ENCODE results near the gene PTPN18. TPM values are rescaled to one million over a fixed set of nuclear protein-coding genes. Genes with fewer than 3 reads are reported as not detected.

PTPN18 gene
- total RNA-seq, 1 experiment from 2014 or later = 229 TPM

DNA sequence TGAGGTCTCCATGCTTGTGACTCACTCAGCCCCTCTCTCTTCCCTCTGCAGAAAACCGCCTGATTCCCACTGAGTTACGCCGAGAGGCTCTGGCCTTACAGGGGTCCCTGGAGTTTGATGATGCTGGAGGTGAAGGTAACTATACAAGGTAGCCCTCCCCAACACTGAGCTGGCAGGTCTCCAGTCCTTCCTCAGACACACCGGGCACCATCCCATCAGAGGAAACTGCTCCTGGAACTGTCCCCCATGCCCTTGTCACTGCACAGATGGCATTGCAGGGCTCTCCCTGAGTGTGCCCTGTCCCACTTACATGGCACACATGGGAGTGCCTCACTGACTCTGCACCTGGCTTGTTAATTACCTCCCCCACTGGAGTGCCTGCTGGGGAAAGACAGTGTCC is 11.3 kb upstream of the PTPN18 start:
- H3K9ac ChIP-seq (ENCODE audit: low read length) = peak overlapping the region; percentile 97
- peak overlapping the region; percentile 95 for H3K4me3 ChIP-seq (ENCODE audit: low read length)
- H3K4me1 ChIP-seq (ENCODE audit: low read length) = peaks cover 69% of the 10 kb centered on the region
- H3K9me3 ChIP-seq (ENCODE audit: low read length) = no peaks in the 10 kb centered on the region
- no peaks in the 10 kb centered on the region for H4K20me1 ChIP-seq (ENCODE audit: insufficient read depth, low read depth, low read length)
- H3K36me3 ChIP-seq (ENCODE audit: insufficient read depth, low read length) = peaks cover 49% of the 10 kb centered on the region
- H3K4me2 ChIP-seq (ENCODE audit: low read depth, low read length, poor library complexity, severe bottlenecking) = peak overlapping the region; percentile 73
- no peak for DNase-seq
- H3K27me3 ChIP-seq (ENCODE audit: low read length) = no peaks in the 10 kb centered on the region
- peak overlapping the region; percentile 96 for H3K27ac ChIP-seq (ENCODE audit: low read length)
- no peak overlapping the region for H2AFZ ChIP-seq (ENCODE audit: low read length)
- no peaks in the 10 kb centered on the region for H3K9me2 ChIP-seq (replicated peaks; ENCODE audit: insufficient read depth, low read length)
- H3K79me2 ChIP-seq (ENCODE audit: low read length) = peaks cover 51% of the 10 kb centered on the region

- peaks cover 49% of the 10 kb centered on the region for H3K36me3 ChIP-seq (ENCODE audit: insufficient read depth, low read length)
- H3K9ac ChIP-seq (ENCODE audit: low read length) = peak overlapping the region; percentile 97
- no peak for DNase-seq
- H3K27ac ChIP-seq (ENCODE audit: low read length) = peak overlapping the region; percentile 96
- peaks cover 70% of the 10 kb centered on the region for H3K4me1 ChIP-seq (ENCODE audit: low read length)
- no peaks in the 10 kb centered on the region for H3K9me3 ChIP-seq (ENCODE audit: low read length)
- no peaks in the 10 kb centered on the region for H4K20me1 ChIP-seq (ENCODE audit: insufficient read depth, low read depth, low read length)
- no peak overlapping the region for H2AFZ ChIP-seq (ENCODE audit: low read length)
- H3K79me2 ChIP-seq (ENCODE audit: low read length) = peaks cover 51% of the 10 kb centered on the region
- no peaks in the 10 kb centered on the region for H3K9me2 ChIP-seq (replicated peaks; ENCODE audit: insufficient read depth, low read length)
- H3K4me2 ChIP-seq (ENCODE audit: low read depth, low read length, poor library complexity, severe bottlenecking) = peak overlapping the region; percentile 73
- no peaks in the 10 kb centered on the region for H3K27me3 ChIP-seq (ENCODE audit: low read length)
- H3K4me3 ChIP-seq (ENCODE audit: low read length) = peak overlapping the region; percentile 95
Measured at GRCh38 chr2:130345091-130345490, 10.8 kb upstream of the PTPN18 start.

- H2AFZ ChIP-seq (ENCODE audit: low read length) = no peak overlapping the region
- no peaks in the 10 kb centered on the region for H3K9me2 ChIP-seq (replicated peaks; ENCODE audit: insufficient read depth, low read length)
- peak overlapping the region; percentile 97 for H3K9ac ChIP-seq (ENCODE audit: low read length)
- H3K4me3 ChIP-seq (ENCODE audit: low read length) = peak overlapping the region; percentile 95
- H3K27me3 ChIP-seq (ENCODE audit: low read length) = no peaks in the 10 kb centered on the region
- DNase-seq = no peak
- H3K79me2 ChIP-seq (ENCODE audit: low read length) = peaks cover 51% of the 10 kb centered on the region
- peak overlapping the region; percentile 96 for H3K27ac ChIP-seq (ENCODE audit: low read length)
- H4K20me1 ChIP-seq (ENCODE audit: insufficient read depth, low read depth, low read length) = no peaks in the 10 kb centered on the region
- peaks cover 69% of the 10 kb centered on the region for H3K4me1 ChIP-seq (ENCODE audit: low read length)
- peak overlapping the region; percentile 73 for H3K4me2 ChIP-seq (ENCODE audit: low read depth, low read length, poor library complexity, severe bottlenecking)
- H3K9me3 ChIP-seq (ENCODE audit: low read length) = no peaks in the 10 kb centered on the region
- H3K36me3 ChIP-seq (ENCODE audit: insufficient read depth, low read length) = peaks cover 49% of the 10 kb centered on the region
Measured at GRCh38 chr2:130345611-130346010, 10.2 kb upstream of the PTPN18 start.

DNA sequence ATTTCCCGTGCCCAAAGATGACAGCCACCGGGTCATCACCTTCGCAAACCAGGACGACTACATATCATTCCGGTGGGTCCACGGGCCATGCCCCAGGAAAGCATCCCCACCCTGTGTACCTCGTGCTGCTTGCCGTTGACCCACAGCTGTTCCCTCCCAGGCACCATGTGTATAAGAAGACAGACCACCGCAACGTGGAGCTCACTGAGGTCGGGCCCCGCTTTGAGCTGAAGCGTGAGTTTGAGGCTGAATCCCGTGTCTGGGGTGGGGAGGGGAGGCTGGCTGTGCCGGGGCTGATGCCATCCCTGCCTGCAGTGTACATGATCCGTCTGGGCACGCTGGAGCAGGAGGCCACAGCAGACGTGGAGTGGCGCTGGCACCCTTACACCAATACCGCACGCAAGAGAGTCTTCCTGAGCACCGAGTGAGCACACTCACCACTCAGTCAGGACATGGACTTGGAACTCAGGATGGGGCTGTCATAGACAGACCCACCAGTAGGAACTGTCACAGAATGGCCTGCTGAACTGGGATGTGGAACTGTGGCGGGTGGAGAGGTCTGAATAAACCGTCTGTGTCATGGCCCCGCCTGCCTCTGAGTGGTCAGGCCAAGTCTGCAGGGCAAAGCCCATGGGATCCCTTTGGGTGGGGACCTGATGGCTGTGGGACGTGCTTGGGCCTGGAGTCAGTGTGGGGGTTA is 9.7 kb upstream of the PTPN18 start:
- peak overlapping the region; percentile 73 for H3K4me2 ChIP-seq (ENCODE audit: low read depth, low read length, poor library complexity, severe bottlenecking)
- no peaks in the 10 kb centered on the region for H3K9me2 ChIP-seq (replicated peaks; ENCODE audit: insufficient read depth, low read length)
- no peaks in the 10 kb centered on the region for H3K27me3 ChIP-seq (ENCODE audit: low read length)
- no peaks in the 10 kb centered on the region for H4K20me1 ChIP-seq (ENCODE audit: insufficient read depth, low read depth, low read length)
- no peak for DNase-seq
- peaks cover 46% of the 10 kb centered on the region for H3K79me2 ChIP-seq (ENCODE audit: low read length)
- H3K36me3 ChIP-seq (ENCODE audit: insufficient read depth, low read length) = peaks cover 49% of the 10 kb centered on the region
- peak overlapping the region; percentile 97 for H3K9ac ChIP-seq (ENCODE audit: low read length)
- H3K27ac ChIP-seq (ENCODE audit: low read length) = peak overlapping the region; percentile 96
- H3K4me1 ChIP-seq (ENCODE audit: low read length) = peaks cover 69% of the 10 kb centered on the region
- H2AFZ ChIP-seq (ENCODE audit: low read length) = no peak overlapping the region
- peak overlapping the region; percentile 95 for H3K4me3 ChIP-seq (ENCODE audit: low read length)
- no peaks in the 10 kb centered on the region for H3K9me3 ChIP-seq (ENCODE audit: low read length)

GRCh38 chr2:130346741-130347066 is 9.2 kb upstream of the PTPN18 start:
- H3K4me3 ChIP-seq (ENCODE audit: low read length) = peak overlapping the region; percentile 95
- no peak overlapping the region for H2AFZ ChIP-seq (ENCODE audit: low read length)
- H3K9me3 ChIP-seq (ENCODE audit: low read length) = no peaks in the 10 kb centered on the region
- DNase-seq = no peak
- H3K36me3 ChIP-seq (ENCODE audit: insufficient read depth, low read length) = peaks cover 49% of the 10 kb centered on the region
- H3K27me3 ChIP-seq (ENCODE audit: low read length) = no peaks in the 10 kb centered on the region
- H3K9ac ChIP-seq (ENCODE audit: low read length) = peak overlapping the region; percentile 97
- H4K20me1 ChIP-seq (ENCODE audit: insufficient read depth, low read depth, low read length) = no peaks in the 10 kb centered on the region
- H3K4me2 ChIP-seq (ENCODE audit: low read depth, low read length, poor library complexity, severe bottlenecking) = peak overlapping the region; percentile 73
- peak overlapping the region; percentile 96 for H3K27ac ChIP-seq (ENCODE audit: low read length)
- peaks cover 43% of the 10 kb centered on the region for H3K79me2 ChIP-seq (ENCODE audit: low read length)
- peaks cover 71% of the 10 kb centered on the region for H3K4me1 ChIP-seq (ENCODE audit: low read length)
- H3K9me2 ChIP-seq (replicated peaks; ENCODE audit: insufficient read depth, low read length) = no peaks in the 10 kb centered on the region

- H3K9me2 ChIP-seq (replicated peaks; ENCODE audit: insufficient read depth, low read length) = no peaks in the 10 kb centered on the region
- no peak overlapping the region for H2AFZ ChIP-seq (ENCODE audit: low read length)
- H3K79me2 ChIP-seq (ENCODE audit: low read length) = peaks cover 43% of the 10 kb centered on the region
- peak overlapping the region; percentile 97 for H3K9ac ChIP-seq (ENCODE audit: low read length)
- H3K4me2 ChIP-seq (ENCODE audit: low read depth, low read length, poor library complexity, severe bottlenecking) = peak overlapping the region; percentile 73
- peak overlapping the region; percentile 95 for H3K4me3 ChIP-seq (ENCODE audit: low read length)
- no peaks in the 10 kb centered on the region for H3K9me3 ChIP-seq (ENCODE audit: low read length)
- DNase-seq = peak; percentile 79
- peaks cover 78% of the 10 kb centered on the region for H3K4me1 ChIP-seq (ENCODE audit: low read length)
- peak overlapping the region; percentile 96 for H3K27ac ChIP-seq (ENCODE audit: low read length)
- no peaks in the 10 kb centered on the region for H3K27me3 ChIP-seq (ENCODE audit: low read length)
- H4K20me1 ChIP-seq (ENCODE audit: insufficient read depth, low read depth, low read length) = no peaks in the 10 kb centered on the region
- peaks cover 49% of the 10 kb centered on the region for H3K36me3 ChIP-seq (ENCODE audit: insufficient read depth, low read length)
Measured at GRCh38 chr2:130347220-130347925, 8.5 kb upstream of the PTPN18 start.

DNA sequence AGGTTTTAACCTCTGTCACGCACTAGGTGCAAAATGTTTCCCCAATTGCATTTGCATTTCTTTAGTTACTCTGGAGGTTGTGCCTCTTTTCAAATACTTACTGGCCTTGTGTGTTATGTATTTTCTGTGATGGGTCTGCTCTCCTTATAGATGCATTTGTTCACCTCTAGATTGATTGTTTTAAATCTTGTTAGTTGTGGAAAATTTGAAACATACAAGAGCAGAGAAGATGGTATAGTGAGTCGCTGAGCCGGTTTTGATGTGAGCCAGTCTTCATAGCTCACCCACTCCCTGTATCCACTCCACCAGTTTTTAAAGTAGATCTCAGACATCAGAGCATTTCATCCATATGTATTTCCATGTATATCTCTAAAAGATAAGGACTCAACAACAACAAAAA is 6.7 kb upstream of the PTPN18 start:
- H3K9me3 ChIP-seq (ENCODE audit: low read length) = no peaks in the 10 kb centered on the region
- H4K20me1 ChIP-seq (ENCODE audit: insufficient read depth, low read depth, low read length) = no peaks in the 10 kb centered on the region
- DNase-seq = peak; percentile 51
- H3K4me2 ChIP-seq (ENCODE audit: low read depth, low read length, poor library complexity, severe bottlenecking) = no peak overlapping the region
- H2AFZ ChIP-seq (ENCODE audit: low read length) = no peak overlapping the region
- no peaks in the 10 kb centered on the region for H3K27me3 ChIP-seq (ENCODE audit: low read length)
- H3K27ac ChIP-seq (ENCODE audit: low read length) = peak overlapping the region; percentile 96
- H3K4me1 ChIP-seq (ENCODE audit: low read length) = peaks cover 94% of the 10 kb centered on the region
- H3K9me2 ChIP-seq (replicated peaks; ENCODE audit: insufficient read depth, low read length) = no peaks in the 10 kb centered on the region
- no peak overlapping the region for H3K4me3 ChIP-seq (ENCODE audit: low read length)
- peaks cover 33% of the 10 kb centered on the region for H3K79me2 ChIP-seq (ENCODE audit: low read length)
- peaks cover 45% of the 10 kb centered on the region for H3K36me3 ChIP-seq (ENCODE audit: insufficient read depth, low read length)
- no peak overlapping the region for H3K9ac ChIP-seq (ENCODE audit: low read length)

- H3K4me3 ChIP-seq (ENCODE audit: low read length) = peak overlapping the region; percentile 36; the same call in 1 of the 2 replicates
Measured at GRCh38 chr2:130351711-130352110, 4.1 kb upstream of the PTPN18 start.

More at GRCh38 chr2:130351711-130352110, 4.1 kb upstream of the PTPN18 start:
- Histone ChIP-seq H3K9me2 (replicated peaks; ENCODE audit: insufficient read depth, low read length) (no peaks in the 10 kb centered on the region), H3K9ac (ENCODE audit: low read length) (peak overlapping the region; percentile 61), H3K4me1 (ENCODE audit: low read length) (peaks cover 84% of the 10 kb centered on the region), H4K20me1 (ENCODE audit: insufficient read depth, low read depth, low read length) (no peaks in the 10 kb centered on the region), H3K27me3 (ENCODE audit: low read length) (no peaks in the 10 kb centered on the region), H2AFZ (ENCODE audit: low read length) (no peak overlapping the region), H3K36me3 (ENCODE audit: insufficient read depth, low read length) (peaks cover 19% of the 10 kb centered on the region; the same call in 1 of the 2 replicates), H3K79me2 (ENCODE audit: low read length) (peaks cover 18% of the 10 kb centered on the region), H3K27ac (ENCODE audit: low read length) (peak overlapping the region; percentile 94), H3K9me3 (ENCODE audit: low read length) (no peaks in the 10 kb centered on the region), H3K4me2 (ENCODE audit: low read depth, low read length, poor library complexity, severe bottlenecking) (peak overlapping the region; percentile 66)
- peak; percentile 87 for DNase-seq

Measured in Karpas-422 (cell line).